Keratinocyte (primary cell): ENCODE results near the gene TMEM150A. TPM values are rescaled to one million over a fixed set of nuclear protein-coding genes. Genes with fewer than 3 reads are reported as not detected.

ENCODE experiments used
- DNase-seq: peaks from one replicate; pipeline ENCODE4 v3.0.0-alpha.2; 2011; ENCODE audit warnings: low read depth, missing footprints, low spot score
- FAIRE-seq: peaks from 2 replicates; lab custom pipeline; 2011; peaks lifted over from hg19 to GRCh38; lab: Jason Lieb, UNC
- H2AFZ ChIP-seq: 2 replicates; pipeline ENCODE4 v1.6.0; 2012; ENCODE audit warnings: low read length, control low read depth, inconsistent platforms; ENCODE audit not compliant: control insufficient read depth
- H3K27ac ChIP-seq: 2 replicates; pipeline ENCODE4 v1.5.1; 2011; ENCODE audit warnings: low read length; ENCODE audit not compliant: control insufficient read depth, insufficient read depth
- H3K27me3 ChIP-seq: 3 replicates; pipeline ENCODE4 v1.6.0; 2011; ENCODE audit warnings: low read length; ENCODE audit not compliant: control insufficient read depth, insufficient read depth; ENCODE audit errors: extremely low read depth
- H3K36me3 ChIP-seq, 2 experiments: 2 replicates in 1 of 2; 3 replicates in 1 of 2; pipeline ENCODE4 v1.5.1; 2011; ENCODE audit warnings: low read length in 2 of 2, mild to moderate bottlenecking in 1 of 2; ENCODE audit not compliant: control insufficient read depth in 2 of 2, insufficient read depth in 2 of 2; ENCODE audit errors: extremely low read depth in 1 of 2
- H3K4me1 ChIP-seq: 3 replicates; pipeline ENCODE4 v1.5.1; 2011; ENCODE audit warnings: low read length; ENCODE audit not compliant: control insufficient read depth, insufficient read depth; ENCODE audit errors: extremely low read depth
- H3K4me2 ChIP-seq: 3 replicates; pipeline ENCODE4 v1.6.0; 2011; ENCODE audit warnings: low read depth, low read length; ENCODE audit not compliant: control insufficient read depth, insufficient read depth; ENCODE audit errors: extremely low read depth
- H3K4me3 ChIP-seq, 3 experiments: fragments of 200-600 bp in 1 of 3; sonication (generic) in 1 of 3; 2 replicates in 2 of 3; 3 replicates in 1 of 3; pipeline ENCODE4 v1.5.1; 2011 to 2016; ENCODE audit warnings: low read length in 3 of 3, mild to moderate bottlenecking in 3 of 3, control low read depth in 2 of 3, inconsistent platforms in 1 of 3, low read depth in 1 of 3, mixed read lengths in 1 of 3, mixed run types in 1 of 3, moderate library complexity in 1 of 3; ENCODE audit not compliant: control insufficient read depth in 2 of 3, insufficient read depth in 2 of 3; ENCODE audit errors: extremely low read depth in 1 of 3
- H3K79me2 ChIP-seq: 2 replicates; pipeline ENCODE4 v1.6.0; 2012; ENCODE audit warnings: low read length; ENCODE audit not compliant: control insufficient read depth, insufficient read depth
- H3K9ac ChIP-seq: 3 replicates; pipeline ENCODE4 v1.6.0; 2011; ENCODE audit warnings: low read length; ENCODE audit not compliant: control insufficient read depth, insufficient read depth; ENCODE audit errors: extremely low read depth
- H3K9me1 ChIP-seq: 3 replicates; pipeline ENCODE4 v1.6.0; 2011; ENCODE audit warnings: low read length; ENCODE audit not compliant: control insufficient read depth, insufficient read depth; ENCODE audit errors: extremely low read depth
- H3K9me3 ChIP-seq: 2 replicates; pipeline ENCODE4 v1.5.1; 2012; ENCODE audit warnings: low read depth, low read length; ENCODE audit not compliant: control insufficient read depth
- H4K20me1 ChIP-seq: 3 replicates; pipeline ENCODE4 v1.6.0; 2011; ENCODE audit warnings: low read length; ENCODE audit not compliant: control insufficient read depth, insufficient read depth; ENCODE audit errors: extremely low read depth
- EZH2 ChIP-seq: IDR thresholded peaks from one replicate; pipeline ENCODE4 v1.6.1; 2012; ENCODE audit warnings: inconsistent platforms, mild to moderate bottlenecking, low read length, moderate library complexity
- dilution Hi-C: fragments of 300-500 bp; cut with MboI; formaldehyde crosslinking; loops from one replicate; pipeline ENCODE4 v1.7.0; 2020; ENCODE audit warnings: low sequenced_read_pairs; ENCODE audit not compliant: extremely low pct_ligation_motif_present
- polyA plus RNA-seq, 5 experiments: library from polyadenylated mRNA; depleted of rRNA in 3 of 5; stranded (reverse) in 3 of 5; stranded (forward) in 1 of 5; unstranded in 1 of 5; fragments of >200 nt; gene quantifications; 1 replicate in 1 of 5; 2 replicates in 3 of 5; 3 replicates in 1 of 5; pipeline versions ENCODE4 v1.2.1 to v1.2.3, GENCODE V29; 2011 to 2012; ENCODE audit warnings: missing spikeins in 2 of 5, low read depth in 1 of 5, low replicate concordance in 1 of 5
- TF ChIP-seq, protein P1 (sequence below), 3 experiments: IDR thresholded peaks in 1 of 3; conservative IDR thresholded peaks in 1 of 3; optimal IDR thresholded peaks in 1 of 3; 2 replicates in 2 of 3; 3 replicates in 1 of 3; pipeline versions ENCODE3 to v1.5.1; 2011; ENCODE audit warnings: low read length in 3 of 3, mild to moderate bottlenecking in 3 of 3, moderate library complexity in 2 of 3, control low read depth in 1 of 3, inconsistent platforms in 1 of 3; ENCODE audit not compliant: insufficient read depth in 2 of 3; ENCODE audit errors: extremely low read depth in 1 of 3

TMEM150A gene
- polyA plus RNA-seq, 1 donor (not counting 4 experiments of a cell fraction or from before 2014, with no cell fraction given): 7.7 TPM

- Histone ChIP-seq H3K27ac (peak overlapping the region; percentile 87), H4K20me1 (no peaks in the 10 kb centered on the region), H3K36me3 (peaks cover 2 to 15% of the 10 kb centered on the region in 2 experiments), H3K9me3 (no peaks in the 10 kb centered on the region), H3K4me1 (peaks cover 2% of the 10 kb centered on the region), H3K4me3 (peak overlapping the region; percentile 66 to 93 (median 91)), H3K27me3 (no peaks in the 10 kb centered on the region), H2AFZ (peak overlapping the region; percentile 84), H3K9me1 (no peaks in the 10 kb centered on the region), H3K9ac (peak overlapping the region; percentile 78), H3K4me2 (peak overlapping the region; percentile 99), H3K79me2 (peaks cover 16% of the 10 kb centered on the region)
- TF ChIP-seq, protein P1, sequence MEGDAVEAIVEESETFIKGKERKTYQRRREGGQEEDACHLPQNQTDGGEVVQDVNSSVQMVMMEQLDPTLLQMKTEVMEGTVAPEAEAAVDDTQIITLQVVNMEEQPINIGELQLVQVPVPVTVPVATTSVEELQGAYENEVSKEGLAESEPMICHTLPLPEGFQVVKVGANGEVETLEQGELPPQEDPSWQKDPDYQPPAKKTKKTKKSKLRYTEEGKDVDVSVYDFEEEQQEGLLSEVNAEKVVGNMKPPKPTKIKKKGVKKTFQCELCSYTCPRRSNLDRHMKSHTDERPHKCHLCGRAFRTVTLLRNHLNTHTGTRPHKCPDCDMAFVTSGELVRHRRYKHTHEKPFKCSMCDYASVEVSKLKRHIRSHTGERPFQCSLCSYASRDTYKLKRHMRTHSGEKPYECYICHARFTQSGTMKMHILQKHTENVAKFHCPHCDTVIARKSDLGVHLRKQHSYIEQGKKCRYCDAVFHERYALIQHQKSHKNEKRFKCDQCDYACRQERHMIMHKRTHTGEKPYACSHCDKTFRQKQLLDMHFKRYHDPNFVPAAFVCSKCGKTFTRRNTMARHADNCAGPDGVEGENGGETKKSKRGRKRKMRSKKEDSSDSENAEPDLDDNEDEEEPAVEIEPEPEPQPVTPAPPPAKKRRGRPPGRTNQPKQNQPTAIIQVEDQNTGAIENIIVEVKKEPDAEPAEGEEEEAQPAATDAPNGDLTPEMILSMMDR (optimal IDR thresholded peaks at IDR 0.05 in 1 of 3, IDR thresholded peaks at IDR 0.05 in 1 of 3, conservative IDR thresholded peaks at IDR 0.05 in 1 of 3; ENCODE audit: extremely low read depth in 1 of 3, insufficient read depth in 2 of 3, low read length in 3 of 3): no peak
- no peak for TF ChIP-seq EZH2
- FAIRE-seq: no peak
- dilution Hi-C loops: no loop called here
- DNase-seq: no peak
Measured at GRCh38 chr2:85611217-85611704, 8.8 kb upstream of the TMEM150A start.

- no peaks in the 10 kb centered on the region for H4K20me1 ChIP-seq
- H3K9me3 ChIP-seq: no peaks in the 10 kb centered on the region
- DNase-seq (no peak), FAIRE-seq (no peak)
- no peak overlapping the region for H3K27ac ChIP-seq
- dilution Hi-C loops: no loop called here
- H2AFZ ChIP-seq: no peak overlapping the region
- peaks cover 23% of the 10 kb centered on the region for H3K4me1 ChIP-seq
- H3K36me3 ChIP-seq: peaks cover 3 to 15% of the 10 kb centered on the region in 2 experiments
- no peak overlapping the region for H3K4me2 ChIP-seq
- no peak overlapping the region for H3K4me3 ChIP-seq
- peaks cover 16% of the 10 kb centered on the region for H3K79me2 ChIP-seq
- TF ChIP-seq, protein P1 (optimal IDR thresholded peaks at IDR 0.05 in 1 of 3, IDR thresholded peaks at IDR 0.05 in 1 of 3, conservative IDR thresholded peaks at IDR 0.05 in 1 of 3; ENCODE audit: extremely low read depth in 1 of 3, insufficient read depth in 2 of 3, low read length in 3 of 3): no peak
- TF ChIP-seq EZH2: no peak
- H3K9me1 ChIP-seq: peaks cover 2% of the 10 kb centered on the region
- no peak overlapping the region for H3K9ac ChIP-seq
- no peaks in the 10 kb centered on the region for H3K27me3 ChIP-seq
Measured at GRCh38 chr2:85607268-85608215, 5.0 kb upstream of the TMEM150A start.
